DOHH2 (cell line): Measurements from ENCODE around the gene CASZ1.

Experiments
- EZH2phosphoT487 ChIP-seq: fragments of 200-600 bp; sonication (generic); IDR thresholded peaks from 2 replicates; pipeline ENCODE4 v1.6.1; 2017; ENCODE audit warnings: borderline replicate concordance, mild to moderate bottlenecking, antibody characterized with exemption, low read length, moderate library complexity, mixed read lengths
- TF ChIP-seq, protein P1 (sequence below): fragments of 200-600 bp; sonication (generic); IDR thresholded peaks from one replicate; pipeline ENCODE4 v1.5.1; 2014; ENCODE audit warnings: antibody characterized with exemption, mild to moderate bottlenecking, low read depth, low read length; ENCODE audit not compliant: poor library complexity, severe bottlenecking

GRCh38 chr1:10671622-10672342 lies 124.7 kb downstream of the CASZ1 start:
- TF ChIP-seq, protein P1, sequence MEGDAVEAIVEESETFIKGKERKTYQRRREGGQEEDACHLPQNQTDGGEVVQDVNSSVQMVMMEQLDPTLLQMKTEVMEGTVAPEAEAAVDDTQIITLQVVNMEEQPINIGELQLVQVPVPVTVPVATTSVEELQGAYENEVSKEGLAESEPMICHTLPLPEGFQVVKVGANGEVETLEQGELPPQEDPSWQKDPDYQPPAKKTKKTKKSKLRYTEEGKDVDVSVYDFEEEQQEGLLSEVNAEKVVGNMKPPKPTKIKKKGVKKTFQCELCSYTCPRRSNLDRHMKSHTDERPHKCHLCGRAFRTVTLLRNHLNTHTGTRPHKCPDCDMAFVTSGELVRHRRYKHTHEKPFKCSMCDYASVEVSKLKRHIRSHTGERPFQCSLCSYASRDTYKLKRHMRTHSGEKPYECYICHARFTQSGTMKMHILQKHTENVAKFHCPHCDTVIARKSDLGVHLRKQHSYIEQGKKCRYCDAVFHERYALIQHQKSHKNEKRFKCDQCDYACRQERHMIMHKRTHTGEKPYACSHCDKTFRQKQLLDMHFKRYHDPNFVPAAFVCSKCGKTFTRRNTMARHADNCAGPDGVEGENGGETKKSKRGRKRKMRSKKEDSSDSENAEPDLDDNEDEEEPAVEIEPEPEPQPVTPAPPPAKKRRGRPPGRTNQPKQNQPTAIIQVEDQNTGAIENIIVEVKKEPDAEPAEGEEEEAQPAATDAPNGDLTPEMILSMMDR, result no peak
- TF ChIP-seq EZH2phosphoT487, result no peak
